ENCODE results near the gene DBT. TPM values are rescaled to one million over a fixed set of nuclear protein-coding genes. Genes with fewer than 3 reads are reported as not detected.

DBT gene
- total and polyA plus RNA-seq, 2 experiments from 2014 or later = 5.3 to 6.4 TPM

DNA sequence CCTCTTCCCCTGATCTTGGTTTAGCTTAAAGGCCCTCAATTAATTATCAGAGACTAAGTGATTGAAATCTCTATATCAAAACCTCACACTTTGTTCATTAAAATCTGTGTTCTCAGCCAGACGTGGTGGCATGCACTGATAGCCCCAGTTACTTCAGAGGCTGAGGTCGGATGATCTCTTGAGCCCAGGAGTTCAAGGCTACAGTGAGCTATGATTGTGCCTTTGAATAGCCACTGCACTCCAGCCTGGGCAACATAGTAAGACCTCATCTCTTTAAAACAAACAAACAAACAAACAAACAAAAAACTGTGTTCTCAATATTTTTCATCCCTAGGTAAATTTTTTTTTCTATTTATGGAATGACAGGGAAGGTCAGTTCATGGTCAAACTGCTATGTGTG is 98.0 kb downstream of the DBT start:
- Histone ChIP-seq H3F3A (ENCODE audit: insufficient read depth) (no peaks in the 10 kb centered on the region; the same call in 1 of the 2 replicates), H3K9me2 (ENCODE audit: insufficient read depth) (no peaks in the 10 kb centered on the region), H3K4me3 (no peak overlapping the region), H3K27ac (no peak overlapping the region), H3K4me1 (ENCODE audit: insufficient read depth) (no peaks in the 10 kb centered on the region), H2AFZ (no peak overlapping the region), H3K4me2 (ENCODE audit: unreplicated experiment) (no peak overlapping the region), H3K27me3 (replicated peaks; ENCODE audit: insufficient read depth) (no peaks in the 10 kb centered on the region), H3K79me2 (ENCODE audit: insufficient read depth) (no peaks in the 10 kb centered on the region), H3K36me3 (ENCODE audit: low read depth) (peaks cover 31% of the 10 kb centered on the region), H3K9ac (no peak overlapping the region), H3K9me3 (ENCODE audit: low read depth) (no peaks in the 10 kb centered on the region), H4K20me1 (ENCODE audit: insufficient read depth) (no peaks in the 10 kb centered on the region)
- no peak for TF ChIP-seq EZH2phosphoT487 (IDR thresholded peaks at IDR 0.05; ENCODE audit: insufficient read depth, low read depth)
- no peak for TF ChIP-seq EZH2 (IDR thresholded peaks at IDR 0.05; ENCODE audit: insufficient read depth, poor library complexity, severe bottlenecking)
- no peak for DNase-seq
- 8 to 18% methylated on average over 2 of the region's 2 CpGs for WGBS, 2 experiments (ENCODE audit: low coverage in 1 of 2, low lambda C conversion rate in 2 of 2, missing lambda C conversion rate in 2 of 2)
- in situ Hi-C loops (cut with MboI) = no loop called here

DNA sequence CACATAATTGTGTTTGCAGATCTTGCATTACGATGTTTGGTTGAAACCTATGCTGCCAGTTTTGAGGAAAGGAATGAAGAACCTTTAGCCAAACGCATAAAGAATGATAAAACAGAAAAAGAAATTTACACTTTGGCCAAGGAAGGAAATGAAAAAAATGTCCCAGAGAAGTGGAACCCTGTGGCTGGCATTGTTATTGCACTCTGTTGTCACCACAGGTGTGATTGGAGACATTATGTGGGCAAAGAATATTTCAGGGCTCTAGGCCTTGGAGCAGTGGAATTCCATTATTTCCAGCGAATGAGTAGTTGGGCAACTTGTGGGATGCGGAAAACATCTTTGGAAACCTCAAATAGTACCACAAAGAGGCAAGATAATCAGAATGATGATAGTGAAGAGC is 101.8 kb downstream of the DBT start:
- TF ChIP-seq EZH2phosphoT487 (IDR thresholded peaks at IDR 0.05; ENCODE audit: insufficient read depth, low read depth) (no peak), EZH2 (IDR thresholded peaks at IDR 0.05; ENCODE audit: insufficient read depth, poor library complexity, severe bottlenecking) (no peak)
- H3K79me2 ChIP-seq (ENCODE audit: insufficient read depth) = no peaks in the 10 kb centered on the region
- WGBS, 2 experiments (ENCODE audit: low coverage in 1 of 2, low lambda C conversion rate in 2 of 2, missing lambda C conversion rate in 2 of 2) = 87 to 92% methylated on average over 4 of the region's 4 CpGs
- H3K4me1 ChIP-seq (ENCODE audit: insufficient read depth) = no peaks in the 10 kb centered on the region
- H2AFZ ChIP-seq = no peak overlapping the region
- no peaks in the 10 kb centered on the region for H3K9me3 ChIP-seq (ENCODE audit: low read depth)
- in situ Hi-C loops (cut with MboI) = no loop called here
- DNase-seq = no peak
- peaks cover 65% of the 10 kb centered on the region for H3K36me3 ChIP-seq (ENCODE audit: low read depth)
- no peaks in the 10 kb centered on the region; the same call in 1 of the 2 replicates for H3F3A ChIP-seq (ENCODE audit: insufficient read depth)
- H3K4me3 ChIP-seq = no peak overlapping the region
- H3K9ac ChIP-seq = no peak overlapping the region
- no peaks in the 10 kb centered on the region for H3K27me3 ChIP-seq (replicated peaks; ENCODE audit: insufficient read depth)
- no peaks in the 10 kb centered on the region for H4K20me1 ChIP-seq (ENCODE audit: insufficient read depth)
- no peak overlapping the region for H3K27ac ChIP-seq
- no peak overlapping the region for H3K4me2 ChIP-seq (ENCODE audit: unreplicated experiment)
- H3K9me2 ChIP-seq (ENCODE audit: insufficient read depth) = no peaks in the 10 kb centered on the region

DNA sequence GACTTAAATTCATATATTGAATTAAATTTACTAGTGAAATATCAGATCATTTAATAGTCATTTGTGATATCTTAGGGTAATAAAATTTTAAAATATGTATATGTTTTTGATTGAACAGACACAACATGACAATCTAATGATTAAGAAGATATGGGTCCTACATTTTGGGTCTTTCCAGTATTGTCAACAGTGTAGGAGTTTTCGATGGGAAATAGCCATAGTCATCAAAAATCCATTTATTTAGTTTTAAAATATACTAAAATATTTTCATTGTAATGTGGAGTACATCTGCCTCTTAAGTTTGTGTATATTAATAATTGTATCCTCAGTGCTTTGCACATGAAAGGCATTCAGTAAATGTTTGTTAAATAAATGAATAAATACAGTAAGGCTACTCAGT is 102.7 kb downstream of the DBT start:
- Histone ChIP-seq H4K20me1 (ENCODE audit: insufficient read depth) (no peaks in the 10 kb centered on the region), H3K36me3 (ENCODE audit: low read depth) (peaks cover 66% of the 10 kb centered on the region), H3K4me2 (ENCODE audit: unreplicated experiment) (no peak overlapping the region)

DNA sequence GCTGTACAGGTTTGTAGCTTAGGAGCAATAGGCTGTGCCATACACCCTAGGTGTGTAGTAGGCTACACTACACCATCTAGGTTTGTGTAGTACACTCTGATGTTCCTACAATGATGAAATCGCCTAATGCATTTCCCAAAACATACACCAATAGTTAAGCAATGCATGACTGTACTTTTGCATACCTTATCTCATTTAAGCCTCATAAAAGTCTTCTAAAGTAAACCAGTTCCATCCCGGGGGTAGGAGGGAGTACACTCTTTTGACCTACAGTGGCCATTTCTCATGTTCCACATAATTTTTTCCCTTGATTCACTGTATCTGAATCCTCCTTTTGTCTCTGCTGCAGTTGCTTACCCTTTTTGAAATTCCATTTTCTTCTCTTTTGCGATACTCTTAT is 104.5 kb downstream of the DBT start:
- H3K4me1 ChIP-seq (ENCODE audit: insufficient read depth) = no peaks in the 10 kb centered on the region
- H3K27ac ChIP-seq = no peak overlapping the region
- no peak for TF ChIP-seq EZH2 (IDR thresholded peaks at IDR 0.05; ENCODE audit: insufficient read depth, poor library complexity, severe bottlenecking)
- no peak for TF ChIP-seq EZH2phosphoT487 (IDR thresholded peaks at IDR 0.05; ENCODE audit: insufficient read depth, low read depth)
- H3K9ac ChIP-seq = no peak overlapping the region
- in situ Hi-C loops (cut with MboI) = no loop called here
- no peaks in the 10 kb centered on the region for H4K20me1 ChIP-seq (ENCODE audit: insufficient read depth)
- no peaks in the 10 kb centered on the region for H3K9me3 ChIP-seq (ENCODE audit: low read depth)
- H3K4me3 ChIP-seq = no peak overlapping the region
- H3K27me3 ChIP-seq (replicated peaks; ENCODE audit: insufficient read depth) = no peaks in the 10 kb centered on the region
- peaks cover 71% of the 10 kb centered on the region for H3K36me3 ChIP-seq (ENCODE audit: low read depth)
- H3F3A ChIP-seq (ENCODE audit: insufficient read depth) = no peaks in the 10 kb centered on the region
- no peaks in the 10 kb centered on the region for H3K79me2 ChIP-seq (ENCODE audit: insufficient read depth)
- DNase-seq = no peak
- no peak overlapping the region for H2AFZ ChIP-seq
- H3K4me2 ChIP-seq (ENCODE audit: unreplicated experiment) = no peak overlapping the region
- 95 to 96% methylated on average over 3 of the region's 3 CpGs for WGBS, 2 experiments (ENCODE audit: low coverage in 1 of 2, low lambda C conversion rate in 2 of 2, missing lambda C conversion rate in 2 of 2)
- H3K9me2 ChIP-seq (ENCODE audit: insufficient read depth) = no peaks in the 10 kb centered on the region

More for the DNA sequence above, 102.7 kb downstream of the DBT start:
- TF ChIP-seq EZH2 (IDR thresholded peaks at IDR 0.05; ENCODE audit: insufficient read depth, poor library complexity, severe bottlenecking) (no peak), EZH2phosphoT487 (IDR thresholded peaks at IDR 0.05; ENCODE audit: insufficient read depth, low read depth) (no peak)
- no peak overlapping the region for H3K4me3 ChIP-seq
- 98 to 100% methylated on average over 1 of the region's 1 CpG for WGBS, 2 experiments (ENCODE audit: low coverage in 1 of 2, low lambda C conversion rate in 2 of 2, missing lambda C conversion rate in 2 of 2)
- no peak overlapping the region for H3K27ac ChIP-seq
- H3K9me2 ChIP-seq (ENCODE audit: insufficient read depth) = no peaks in the 10 kb centered on the region
- H3K79me2 ChIP-seq (ENCODE audit: insufficient read depth) = no peaks in the 10 kb centered on the region
- H3F3A ChIP-seq (ENCODE audit: insufficient read depth) = no peaks in the 10 kb centered on the region; the same call in 1 of the 2 replicates
- no peaks in the 10 kb centered on the region for H3K4me1 ChIP-seq (ENCODE audit: insufficient read depth)
- no peaks in the 10 kb centered on the region for H3K9me3 ChIP-seq (ENCODE audit: low read depth)
- H2AFZ ChIP-seq = no peak overlapping the region
- no peaks in the 10 kb centered on the region for H3K27me3 ChIP-seq (replicated peaks; ENCODE audit: insufficient read depth)
- in situ Hi-C loops (cut with MboI) = no loop called here
- DNase-seq = no peak
- no peak overlapping the region for H3K9ac ChIP-seq

DNA sequence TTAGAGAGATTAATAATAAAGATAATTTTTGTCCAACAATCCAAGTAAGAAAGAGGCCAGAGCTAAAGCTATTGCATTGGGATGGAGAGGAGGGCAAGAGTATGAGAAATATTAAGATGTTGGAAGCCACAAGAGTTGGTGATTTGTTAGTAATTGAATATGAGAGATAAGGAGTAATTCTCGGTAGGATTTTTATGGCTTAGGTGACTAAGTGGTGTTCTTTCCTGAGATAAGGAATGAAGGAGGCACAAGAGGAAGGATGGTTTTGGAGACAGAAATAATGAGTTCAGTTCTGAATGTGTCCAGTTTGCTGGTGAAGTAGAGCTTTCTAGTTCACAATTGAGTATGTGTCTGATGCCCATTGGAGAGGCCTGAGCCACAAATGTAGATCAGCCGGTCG is 107.3 kb downstream of the DBT start:
- H3K9me3 ChIP-seq (ENCODE audit: low read depth) = no peaks in the 10 kb centered on the region
- no peaks in the 10 kb centered on the region for H3K79me2 ChIP-seq (ENCODE audit: insufficient read depth)
- no peak overlapping the region for H3K4me3 ChIP-seq
- no peaks in the 10 kb centered on the region for H3K9me2 ChIP-seq (ENCODE audit: insufficient read depth)
- 77 to 81% methylated on average over 3 of the region's 3 CpGs for WGBS, 2 experiments (ENCODE audit: low coverage in 1 of 2, low lambda C conversion rate in 2 of 2, missing lambda C conversion rate in 2 of 2)
- TF ChIP-seq EZH2 (IDR thresholded peaks at IDR 0.05; ENCODE audit: insufficient read depth, poor library complexity, severe bottlenecking) (no peak), EZH2phosphoT487 (IDR thresholded peaks at IDR 0.05; ENCODE audit: insufficient read depth, low read depth) (no peak)
- H2AFZ ChIP-seq = no peak overlapping the region
- peaks cover 78% of the 10 kb centered on the region for H3K36me3 ChIP-seq (ENCODE audit: low read depth)
- H3K4me1 ChIP-seq (ENCODE audit: insufficient read depth) = no peaks in the 10 kb centered on the region
- H3K27me3 ChIP-seq (replicated peaks; ENCODE audit: insufficient read depth) = no peaks in the 10 kb centered on the region
- H3F3A ChIP-seq (ENCODE audit: insufficient read depth) = no peaks in the 10 kb centered on the region
- in situ Hi-C loops (cut with MboI) = no loop called here
- no peak overlapping the region for H3K27ac ChIP-seq
- H3K9ac ChIP-seq = no peak overlapping the region
- H3K4me2 ChIP-seq (ENCODE audit: unreplicated experiment) = no peak overlapping the region
- no peak for DNase-seq
- H4K20me1 ChIP-seq (ENCODE audit: insufficient read depth) = no peaks in the 10 kb centered on the region

Data from GM23248 (cell line).